Heart right ventricle (tissue), 16 donors: ENCODE results near the gene C5. TPM values are rescaled to one million over a fixed set of nuclear protein-coding genes. Genes with fewer than 3 reads are reported as not detected.

Source experiments
- ATAC-seq, 8 donors: fragments of 200-7000 bp; cut with Tn5 transposase; one replicate each; pipeline ENCODE4 v1.9.1; 2020; ENCODE audit warnings: mild to moderate bottlenecking in 8 of 8, moderate library complexity in 8 of 8, moderate number of reproducible peaks in 1 of 8
- DNase-seq, 2 donors: peaks; one replicate each; pipeline ENCODE4 v3.0.0-alpha.2; 2020
- H3K27ac ChIP-seq, 10 donors: fragments of 200-600 bp; sonication (generic) in 2 of 10; one replicate each; pipeline versions ENCODE4 v1.5.0 to v1.8.0; 2020 to 2022; ENCODE audit warnings: mild to moderate bottlenecking in 3 of 10
- H3K27me3 ChIP-seq, 7 donors: fragments of 200-600 bp; one replicate each; pipeline ENCODE4 v1.8.0; 2021 to 2022; ENCODE audit warnings: mild to moderate bottlenecking in 2 of 7
- H3K36me3 ChIP-seq, 9 donors: fragments of 200-600 bp; sonication (generic) in 1 of 9; one replicate each; pipeline versions ENCODE4 v1.5.0 to v1.8.0; 2020 to 2022; ENCODE audit warnings: mild to moderate bottlenecking in 2 of 9
- H3K4me1 ChIP-seq, 9 donors: fragments of 200-600 bp; sonication (generic) in 1 of 9; one replicate each; pipeline versions ENCODE4 v1.5.0 to v1.8.0; 2020 to 2022; ENCODE audit warnings: mild to moderate bottlenecking in 4 of 9
- H3K4me3 ChIP-seq, 10 donors: fragments of 200-600 bp; sonication (generic) in 2 of 10; one replicate each; pipeline versions ENCODE4 v1.5.0 to v1.8.0; 2020 to 2022; ENCODE audit warnings: mild to moderate bottlenecking in 7 of 10, moderate library complexity in 2 of 10
- H3K9me3 ChIP-seq, 11 donors: fragments of 200-600 bp in 10 of 11; sonication (generic) in 2 of 11; one replicate each; pipeline versions ENCODE4 v1.5.0 to v1.8.0; 2013 to 2022; ENCODE audit warnings: mild to moderate bottlenecking in 2 of 11, control low read depth in 1 of 11, moderate library complexity in 1 of 11
- WGBS, 2 donors: extraction: QIAGEN DNeasy Blood & Tissue Kit; methylation state at CpG; one replicate each; pipeline ENCODE4 v1.1.7; 2013; ENCODE audit warnings: inconsistent platforms in 1 of 2; 5-methylcytosine and 5-hydroxymethylcytosine counted together
- intact Hi-C, 10 donors: fragments of 100-400 bp; cut with DNase I; formaldehyde crosslinking; loops; one replicate each; pipeline versions ENCODE4 v1.11.1 to v1.14.2; 2022
- polyA plus RNA-seq, 2 donors: library from polyadenylated mRNA; stranded (reverse); fragments of 200-250 nt; gene quantifications; one replicate each; pipeline ENCODE4 v1.2.3, GENCODE V29; 2013
- total RNA-seq, 10 donors: library from RNA; stranded (reverse); fragmentation: NEBNext Ultra II Directional in 3 of 10; extraction: Animal tissue kit (Norgen Biotek cat#: 25700) in 3 of 10; gene quantifications; one replicate each; pipeline versions ENCODE4 v1.2.1 to v1.2.4, GENCODE V29; 2021 to 2023
- TF ChIP-seq, protein P1 (sequence below), 9 donors: fragments of 200-600 bp; sonication (generic) in 2 of 9; IDR thresholded peaks; one replicate each; pipeline versions ENCODE4 v1.5.0 to v1.8.0; 2021 to 2022; ENCODE audit warnings: antibody characterized with exemption in 9 of 9, mild to moderate bottlenecking in 5 of 9, moderate library complexity in 1 of 9
- donor health status: Arrhythmogenic right ventricular cardiomyopathy.
- donor health status: ischemic (EF 13 %, LVEDD 7.1; RV severe dilation, severe dysfunction).
- donor health status: healthy with polysubstance abuse.
- donor health status: DM: no; HTN: yes; CAD: no.
- donor health status: DM: no; HTN: no; CAD: no.
- donor health status: ischemic (EF 25% LVEDD 6.9; RV normal size, moderate dysfunction).
- donor health status: ischemic (EF 25% LVEDD 5.7; RV mildly dilated, moderate dysfunction).
- donor health status: healthy.
- donor health status: DM: yes; HTN: yes; CAD: no.
- donor health status: Ischemic cardiomyopathy.
- donor health status: ischemic (EF 35%, LVEDD 5.7; RV mildly dilated, moderate dysfunction).
- donor health status: nonischemic (EF 11% LVEDD 7.7; RV severe dilation, severe dysfunction).
- donor health status: DM: yes; HTN: yes; CAD: no.
- donor health status: PGD.
- donor health status: ischemic (EF 29% LVEDD 5.4; RV normal size, mild dysfunction).
- donor health status: nonischemic (EF 23%, LVEDD 6.1; RV moderate dilation, normal function).

The C5 gene
- total and polyA plus RNA-seq, 12 donors: 0.35 to 1.5 (median 0.50) TPM

DNA sequence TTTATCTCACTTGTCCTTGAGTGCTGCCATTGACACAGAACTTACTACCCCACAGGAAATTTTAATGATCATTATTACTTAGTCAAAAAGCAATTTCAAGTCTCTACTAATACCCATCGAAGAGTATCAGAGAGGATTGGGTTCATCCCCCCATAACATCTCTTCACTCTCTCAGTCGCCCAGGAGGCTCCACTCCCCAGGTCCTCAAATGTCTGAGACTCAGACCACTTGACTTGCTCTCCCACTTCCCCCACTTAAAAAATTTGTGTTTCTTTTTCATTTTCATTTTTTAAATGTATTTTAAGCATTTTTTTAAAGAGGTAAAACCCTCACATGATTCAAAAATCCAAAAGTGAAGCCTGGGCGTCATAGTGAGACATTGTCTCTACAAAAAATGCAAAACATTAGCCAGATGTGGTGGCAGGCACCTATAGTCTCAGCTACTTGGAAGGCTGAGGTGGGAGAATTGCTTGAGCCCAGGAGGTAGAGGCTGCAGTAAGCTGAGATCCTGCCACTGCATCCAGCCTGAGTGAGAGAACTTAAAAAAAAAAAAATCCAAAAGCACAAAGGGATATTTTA, 66.7 kb downstream of the C5 start:
- intact Hi-C loops: loop anchor here in 4 of 10 donors (5.0 to 10.0 kb wide), 4 partner anchors 74 to 421 kb away; no protein-coding TSS in a partner anchor
- ATAC-seq: no peak
- WGBS, 2 donors: 88 to 95% methylated on average over 3 of the region's 3 CpGs

DNA sequence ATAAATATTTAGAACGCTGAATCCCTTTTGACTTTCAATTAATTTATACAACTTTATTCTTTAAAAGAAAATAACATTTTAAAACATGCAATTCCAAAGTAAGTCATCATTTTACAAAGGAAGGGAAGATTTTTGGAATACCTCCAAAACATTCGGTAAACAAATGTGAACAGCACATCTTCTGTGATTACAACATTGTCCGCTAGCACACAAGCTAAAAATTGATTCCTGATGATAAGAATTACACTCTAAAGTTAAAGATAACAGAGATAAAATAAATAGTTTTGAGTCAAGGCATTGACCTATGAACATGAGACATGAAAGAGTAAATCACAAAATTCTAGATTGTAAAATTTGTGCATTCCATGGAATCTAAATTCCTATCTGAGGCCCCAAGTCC, 67.2 kb downstream of the C5 start:
- TF ChIP-seq, protein P1, sequence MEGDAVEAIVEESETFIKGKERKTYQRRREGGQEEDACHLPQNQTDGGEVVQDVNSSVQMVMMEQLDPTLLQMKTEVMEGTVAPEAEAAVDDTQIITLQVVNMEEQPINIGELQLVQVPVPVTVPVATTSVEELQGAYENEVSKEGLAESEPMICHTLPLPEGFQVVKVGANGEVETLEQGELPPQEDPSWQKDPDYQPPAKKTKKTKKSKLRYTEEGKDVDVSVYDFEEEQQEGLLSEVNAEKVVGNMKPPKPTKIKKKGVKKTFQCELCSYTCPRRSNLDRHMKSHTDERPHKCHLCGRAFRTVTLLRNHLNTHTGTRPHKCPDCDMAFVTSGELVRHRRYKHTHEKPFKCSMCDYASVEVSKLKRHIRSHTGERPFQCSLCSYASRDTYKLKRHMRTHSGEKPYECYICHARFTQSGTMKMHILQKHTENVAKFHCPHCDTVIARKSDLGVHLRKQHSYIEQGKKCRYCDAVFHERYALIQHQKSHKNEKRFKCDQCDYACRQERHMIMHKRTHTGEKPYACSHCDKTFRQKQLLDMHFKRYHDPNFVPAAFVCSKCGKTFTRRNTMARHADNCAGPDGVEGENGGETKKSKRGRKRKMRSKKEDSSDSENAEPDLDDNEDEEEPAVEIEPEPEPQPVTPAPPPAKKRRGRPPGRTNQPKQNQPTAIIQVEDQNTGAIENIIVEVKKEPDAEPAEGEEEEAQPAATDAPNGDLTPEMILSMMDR (IDR thresholded peaks at IDR 0.05): no peak
- no peaks in the 10 kb centered on the region for H3K27me3 ChIP-seq
- WGBS, 2 donors: 58 to 63% methylated on average over 3 of the region's 3 CpGs
- intact Hi-C loops: loop anchor here in 4 of 10 donors (5.0 to 10.0 kb wide), 4 partner anchors 74 to 422 kb away; no protein-coding TSS in a partner anchor
- no peaks in the 10 kb centered on the region for H3K36me3 ChIP-seq
- no peak overlapping the region for H3K4me3 ChIP-seq
- H3K27ac ChIP-seq: no peak overlapping the region
- no peak for ATAC-seq
- peaks cover 0 to 6% (median 0%) of the 10 kb centered on the region in 9 donors for H3K4me1 ChIP-seq
- no peak for DNase-seq
- no peaks in the 10 kb centered on the region for H3K9me3 ChIP-seq

More for the DNA sequence above, 66.7 kb downstream of the C5 start:
- DNase-seq: no peak
- no peaks in the 10 kb centered on the region for H3K9me3 ChIP-seq
- TF ChIP-seq, protein P1 (IDR thresholded peaks at IDR 0.05): no peak
- H3K4me1 ChIP-seq: peaks cover 0 to 6% (median 0%) of the 10 kb centered on the region in 9 donors
- H3K27ac ChIP-seq: no peak overlapping the region
- H3K36me3 ChIP-seq: no peaks in the 10 kb centered on the region
- H3K4me3 ChIP-seq: no peak overlapping the region
- no peaks in the 10 kb centered on the region for H3K27me3 ChIP-seq

DNA sequence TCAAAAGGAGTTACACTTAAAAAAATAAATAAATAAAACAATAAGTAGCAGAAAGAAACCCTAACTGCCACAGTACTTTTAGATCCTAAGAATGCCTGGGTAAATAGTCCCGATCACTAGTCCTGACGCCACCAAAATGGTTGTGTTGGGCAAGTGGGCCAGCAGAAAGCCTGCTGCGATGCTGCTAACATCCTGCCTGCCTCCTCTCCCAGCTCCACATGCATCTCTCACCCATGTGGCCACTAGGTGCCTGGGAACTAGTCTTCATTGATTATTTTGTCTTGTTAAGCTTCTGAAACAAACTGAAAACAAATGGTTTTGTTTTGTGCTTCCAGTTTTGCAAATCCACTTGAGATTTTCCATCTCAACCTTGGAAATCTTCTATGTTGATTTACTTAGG, 69.1 kb downstream of the C5 start:
- H3K36me3 ChIP-seq: no peaks in the 10 kb centered on the region
- no peak overlapping the region for H3K4me3 ChIP-seq
- ATAC-seq: no peak
- no peak overlapping the region for H3K27ac ChIP-seq
- no peaks in the 10 kb centered on the region for H3K9me3 ChIP-seq
- H3K4me1 ChIP-seq: peaks cover 0 to 4% (median 0%) of the 10 kb centered on the region in 9 donors
- no peaks in the 10 kb centered on the region for H3K27me3 ChIP-seq
- 93 to 94% methylated on average over 3 of the region's 3 CpGs for WGBS, 2 donors
- TF ChIP-seq, protein P1 (IDR thresholded peaks at IDR 0.05): no peak
- intact Hi-C loops: loop anchor here in 4 of 10 donors (5.0 to 10.0 kb wide), 4 partner anchors 76 to 424 kb away; no protein-coding TSS in a partner anchor
- DNase-seq: no peak

DNA sequence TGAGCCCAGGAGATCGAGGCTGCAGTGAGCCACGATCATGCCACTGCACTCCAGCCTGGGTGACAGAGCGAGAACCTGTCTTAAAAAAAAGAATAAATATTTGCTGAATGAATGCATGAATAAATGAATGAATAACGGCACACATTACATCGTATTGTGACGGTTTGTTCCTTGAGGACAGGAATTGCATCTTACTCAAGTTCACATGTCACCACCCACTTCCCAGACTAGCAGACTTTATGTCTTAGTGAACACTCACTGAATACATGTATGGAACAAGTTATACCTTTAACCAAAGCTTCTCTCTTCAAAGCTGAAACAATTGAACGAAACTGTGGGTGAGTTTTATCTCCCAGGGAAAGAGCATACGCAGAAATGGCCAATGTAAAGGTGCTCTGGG, 70.3 kb downstream of the C5 start:
- Histone ChIP-seq H3K4me3 (no peak overlapping the region), H3K4me1 (peaks cover 0 to 5% (median 0%) of the 10 kb centered on the region in 9 donors), H3K9me3 (no peaks in the 10 kb centered on the region), H3K36me3 (no peaks in the 10 kb centered on the region), H3K27me3 (no peaks in the 10 kb centered on the region), H3K27ac (no peak overlapping the region)
- no peak for DNase-seq
- ATAC-seq: no peak
- TF ChIP-seq, protein P1 (IDR thresholded peaks at IDR 0.05): no peak
- WGBS, 2 donors: 91 to 92% methylated on average over 8 of the region's 8 CpGs
- intact Hi-C loops: loop anchor here in 5 of 10 donors (5.0 to 10.0 kb wide), 4 partner anchors 78 to 425 kb away; no protein-coding TSS in a partner anchor
